22Rv1 (cell line): Measurements from ENCODE around the gene RNF166.

ENCODE experiments used
- CTCF ChIP-seq: fragments of 450-650 bp; IDR thresholded peaks from 2 replicates; pipeline ENCODE4 v1.5.1; 2017; ENCODE audit warnings: mild to moderate bottlenecking
- ZFX ChIP-seq: fragments of 450-650 bp; IDR thresholded peaks from 2 replicates; pipeline ENCODE4 v1.6.1; 2017; ENCODE audit warnings: antibody characterized with exemption, borderline replicate concordance

GRCh38 chr16:88739139-88739976, 33.1 kb upstream of the RNF166 start:
- TF ChIP-seq CTCF (no peak), ZFX (no peak)
